ENCODE measurements around the gene ZNF710.

Gene ZNF710

GRCh38 chr15:90002428-90002844 is 1.3 kb downstream of the ZNF710 start:
- H3K4me3 ChIP-seq (ENCODE audit: low read depth, low read length): peak overlapping the region; percentile 91
- peak; percentile 68 for DNase-seq (ENCODE audit: low read depth)
- no peak for TF ChIP-seq CTCF (IDR thresholded peaks at IDR 0.05; ENCODE audit: insufficient read depth, low read depth, low read length, missing control alignments)

GRCh38 chr15:90003736-90004135 is 2.6 kb downstream of the ZNF710 start:
- DNase-seq (ENCODE audit: low read depth): no peak
- peak overlapping the region; percentile 91 for H3K4me3 ChIP-seq (ENCODE audit: low read depth, low read length)
- no peak for TF ChIP-seq CTCF (IDR thresholded peaks at IDR 0.05; ENCODE audit: insufficient read depth, low read depth, low read length, missing control alignments)

GRCh38 chr15:90004252-90004651 is 3.1 kb downstream of the ZNF710 start:
- no peak for TF ChIP-seq CTCF (IDR thresholded peaks at IDR 0.05; ENCODE audit: insufficient read depth, low read depth, low read length, missing control alignments)
- H3K4me3 ChIP-seq (ENCODE audit: low read depth, low read length): peak overlapping the region; percentile 91
- no peak for DNase-seq (ENCODE audit: low read depth)

GRCh38 chr15:90004671-90005070 is 3.5 kb downstream of the ZNF710 start:
- H3K4me3 ChIP-seq (ENCODE audit: low read depth, low read length): peak overlapping the region; percentile 91
- peak; percentile 58 for DNase-seq (ENCODE audit: low read depth)
- TF ChIP-seq CTCF (IDR thresholded peaks at IDR 0.05; ENCODE audit: insufficient read depth, low read depth, low read length, missing control alignments): no peak

GRCh38 chr15:90006217-90007075 is 5.3 kb downstream of the ZNF710 start:
- DNase-seq (ENCODE audit: low read depth): peak; percentile 30
- H3K4me3 ChIP-seq (ENCODE audit: low read depth, low read length): no peak overlapping the region
- no peak for TF ChIP-seq CTCF (IDR thresholded peaks at IDR 0.05; ENCODE audit: insufficient read depth, low read depth, low read length, missing control alignments)

GRCh38 chr15:90007076-90007460 is 5.9 kb downstream of the ZNF710 start:
- no peak for DNase-seq (ENCODE audit: low read depth)
- TF ChIP-seq CTCF (IDR thresholded peaks at IDR 0.05; ENCODE audit: insufficient read depth, low read depth, low read length, missing control alignments): no peak
- no peak overlapping the region for H3K4me3 ChIP-seq (ENCODE audit: low read depth, low read length)

- DNase-seq (ENCODE audit: low read depth): no peak
- no peak overlapping the region for H3K4me3 ChIP-seq (ENCODE audit: low read depth, low read length)
- TF ChIP-seq CTCF (IDR thresholded peaks at IDR 0.05; ENCODE audit: insufficient read depth, low read depth, low read length, missing control alignments): no peak
These were observed 7.5 kb downstream of the ZNF710 start for GRCh38 chr15:90008607-90009006.
